Endodermal cell (in vitro differentiated cells): ENCODE results near the gene CNTNAP5. TPM values are rescaled to one million over a fixed set of nuclear protein-coding genes. Genes with fewer than 3 reads are reported as not detected.

Experiments used
- DNase-seq: peaks from one replicate; pipeline ENCODE4 v3.0.0-alpha.2; 2017
- H3K27ac ChIP-seq: 2 replicates; pipeline ENCODE4 v1.5.1; 2013; ENCODE audit warnings: mild to moderate bottlenecking, low read depth, low read length, moderate library complexity
- H3K27me3 ChIP-seq: 2 replicates; pipeline ENCODE4 v1.6.1; 2013; ENCODE audit warnings: mild to moderate bottlenecking, low read length, moderate library complexity; ENCODE audit not compliant: insufficient read depth, control insufficient read depth, poor library complexity, severe bottlenecking
- H3K36me3 ChIP-seq: 2 replicates; pipeline ENCODE4 v1.7.0; 2013; ENCODE audit warnings: mild to moderate bottlenecking, low read length, moderate library complexity; ENCODE audit not compliant: control insufficient read depth, insufficient read depth
- H3K4me1 ChIP-seq: one replicate; pipeline ENCODE4 v1.7.0; 2013; ENCODE audit warnings: low read length; ENCODE audit not compliant: control insufficient read depth, insufficient read depth
- H3K4me3 ChIP-seq: 2 replicates; pipeline ENCODE4 v1.5.1; 2013; ENCODE audit warnings: mild to moderate bottlenecking, low read length, moderate library complexity
- H3K9ac ChIP-seq: 2 replicates; pipeline ENCODE4 v1.6.1; 2013; ENCODE audit warnings: mild to moderate bottlenecking, low read length, moderate library complexity; ENCODE audit not compliant: poor library complexity, severe bottlenecking; ENCODE audit errors: extremely low read depth
- H3K9me3 ChIP-seq: 2 replicates; pipeline ENCODE4 v1.6.1; 2013; ENCODE audit warnings: mild to moderate bottlenecking, low read length, moderate library complexity; ENCODE audit not compliant: control insufficient read depth
- H3K27ac Mint-ChIP-seq: 2 replicates; pipeline ENCODE4 v1.8.0; 2020; ENCODE audit warnings: mixed read lengths
- H3K27me3 Mint-ChIP-seq: 2 replicates; pipeline ENCODE4 v1.8.0; 2021; ENCODE audit warnings: mild to moderate bottlenecking, mixed read lengths; ENCODE audit not compliant: insufficient read depth
- H3K36me3 Mint-ChIP-seq: 2 replicates; pipeline ENCODE4 v1.8.0; 2020; ENCODE audit warnings: low read depth, mixed read lengths
- H3K4me1 Mint-ChIP-seq: 2 replicates; pipeline ENCODE4 v1.8.0; 2020; ENCODE audit warnings: mixed read lengths
- H3K4me3 Mint-ChIP-seq: 2 replicates; pipeline ENCODE4 v1.8.0; 2020; ENCODE audit warnings: mild to moderate bottlenecking, moderate library complexity, mixed read lengths
- H3K9me3 Mint-ChIP-seq: 2 replicates; pipeline ENCODE4 v1.8.0; 2020; ENCODE audit warnings: mild to moderate bottlenecking, mixed read lengths
- CTCF ChIP-seq: fragments of 200-600 bp; sonication (generic); conservative IDR thresholded peaks from 2 replicates; pipeline ENCODE4 v1.5.0; 2021; ENCODE audit warnings: antibody characterized with exemption, mild to moderate bottlenecking
- WGBS, 2 experiments: methylation state at CpG; one replicate each; pipeline versions ENCODE4 v1.1.5 to v1.1.7; 2013; ENCODE audit warnings: missing lambda C conversion rate in 2 of 2, mixed read lengths in 1 of 2; ENCODE audit not compliant: insufficient coverage in 1 of 2, insufficient read length in 1 of 2; 5-methylcytosine and 5-hydroxymethylcytosine counted together
- total RNA-seq, 2 donors: library from RNA; stranded (reverse); fragmentation: NEBNext Ultra II Directional in 1 of 2; extraction: Animal tissue kit (Norgen Biotek cat#: 25700) in 1 of 2; gene quantifications; 2 replicates in 1 of 2; 3 replicates in 1 of 2; pipeline ENCODE4 v1.2.1, GENCODE V29; 2021

CNTNAP5 gene
- total RNA-seq, 2 donors from 2014 or later = 0.70 to 4.4 TPM

GRCh38 chr2:124725187-124725586, 700.1 kb downstream of the CNTNAP5 start:
- Histone ChIP-seq H3K36me3 (no peaks in the 10 kb centered on the region), H3K4me3 (no peak overlapping the region), H3K9me3 (no peaks in the 10 kb centered on the region), H3K4me1 (no peaks in the 10 kb centered on the region), H3K27ac (no peak overlapping the region), H3K9ac (no peak overlapping the region), H3K27me3 (no peaks in the 10 kb centered on the region)
- TF ChIP-seq CTCF = no peak
- H3K36me3 Mint-ChIP-seq = no peaks in the 10 kb centered on the region
- no peak overlapping the region for H3K4me3 Mint-ChIP-seq
- H3K4me1 Mint-ChIP-seq = no peaks in the 10 kb centered on the region
- H3K27ac Mint-ChIP-seq = no peak overlapping the region
- H3K9me3 Mint-ChIP-seq = no peaks in the 10 kb centered on the region
- no peak for DNase-seq
- no peaks in the 10 kb centered on the region for H3K27me3 Mint-ChIP-seq

DNA sequence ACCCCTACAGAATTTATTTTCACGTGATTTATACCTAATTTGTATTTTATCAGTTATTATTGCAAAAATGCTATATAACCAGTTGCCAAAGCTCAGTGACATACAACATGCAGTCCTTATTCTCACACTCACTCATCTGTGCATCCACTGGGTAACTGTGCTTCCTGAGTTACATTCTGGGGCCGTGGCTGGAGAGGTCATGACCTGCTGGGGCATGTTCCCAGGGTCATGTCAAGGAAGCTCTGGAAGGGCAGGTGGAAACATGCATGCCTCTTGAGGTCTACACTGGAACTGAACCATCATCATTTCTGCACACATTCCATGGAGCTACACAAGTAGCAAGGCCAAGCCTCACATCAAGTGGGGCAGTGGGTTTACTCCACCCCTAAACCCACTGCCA, 715.5 kb downstream of the CNTNAP5 start:
- no peaks in the 10 kb centered on the region for H3K4me1 Mint-ChIP-seq
- WGBS, 2 experiments = 90 to 100% methylated on average over 1 to 2 of the region's 2 CpGs
- no peak overlapping the region for H3K4me3 Mint-ChIP-seq
- Histone ChIP-seq H3K27me3 (no peaks in the 10 kb centered on the region), H3K9ac (no peak overlapping the region), H3K9me3 (no peaks in the 10 kb centered on the region), H3K36me3 (no peaks in the 10 kb centered on the region), H3K4me3 (no peak overlapping the region), H3K4me1 (no peaks in the 10 kb centered on the region), H3K27ac (no peak overlapping the region)
- H3K36me3 Mint-ChIP-seq = no peaks in the 10 kb centered on the region
- no peaks in the 10 kb centered on the region for H3K27me3 Mint-ChIP-seq
- H3K27ac Mint-ChIP-seq = no peak overlapping the region
- no peak for TF ChIP-seq CTCF
- DNase-seq = no peak
- no peaks in the 10 kb centered on the region for H3K9me3 Mint-ChIP-seq

GRCh38 chr2:124753842-124754241, 728.8 kb downstream of the CNTNAP5 start:
- Histone ChIP-seq H3K27ac (no peak overlapping the region), H3K4me1 (no peaks in the 10 kb centered on the region), H3K36me3 (no peaks in the 10 kb centered on the region), H3K27me3 (no peaks in the 10 kb centered on the region), H3K9me3 (no peaks in the 10 kb centered on the region), H3K9ac (no peak overlapping the region), H3K4me3 (no peak overlapping the region)
- peak; percentile 69 for TF ChIP-seq CTCF
- Mint-ChIP-seq H3K27me3 (no peaks in the 10 kb centered on the region), H3K9me3 (no peaks in the 10 kb centered on the region), H3K4me3 (no peak overlapping the region), H3K4me1 (no peaks in the 10 kb centered on the region), H3K36me3 (no peaks in the 10 kb centered on the region), H3K27ac (no peak overlapping the region)
- WGBS, 2 experiments = 83 to 84% methylated on average over 2 to 3 of the region's 3 CpGs
- peak; percentile 55 for DNase-seq
